Measurements from ENCODE around the gene B4GALNT3.

B4GALNT3 gene

DNA sequence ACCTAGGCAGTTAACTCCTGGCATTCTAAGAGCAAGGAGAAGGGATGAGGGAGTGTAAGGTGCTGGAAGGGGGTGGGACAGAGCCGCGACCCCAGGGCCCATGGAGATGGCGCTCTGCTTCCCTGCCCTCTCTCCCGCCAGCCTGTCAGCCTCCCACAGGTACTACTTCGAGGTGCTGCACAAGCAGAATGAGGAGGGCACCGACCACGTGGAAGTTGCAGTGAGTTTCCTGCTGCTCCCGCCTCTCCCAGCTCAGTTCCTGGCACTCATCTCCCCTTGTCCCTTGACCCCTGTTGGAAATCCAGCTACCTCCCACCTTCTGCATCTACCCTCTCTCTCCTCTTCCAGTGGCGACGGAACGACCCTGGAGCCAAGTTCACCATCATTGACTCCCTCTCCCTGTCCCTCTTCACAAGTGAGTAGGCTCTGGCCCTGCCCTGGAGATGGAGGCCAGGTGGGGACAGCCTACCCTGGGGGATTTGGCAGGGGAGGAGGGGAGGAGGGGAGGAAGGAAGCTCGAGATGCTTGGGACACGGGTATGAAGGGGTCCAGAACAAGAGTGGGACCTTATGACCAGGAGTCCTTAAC lies 88.2 kb downstream of the B4GALNT3 start:
- no peaks in the 10 kb centered on the region; the same call in 1 of the 2 replicates for H3K27me3 ChIP-seq (ENCODE audit: control insufficient read depth, insufficient read depth, low read length)
- peaks cover 13% of the 10 kb centered on the region for H3K36me3 ChIP-seq (ENCODE audit: control insufficient read depth, insufficient read depth, low read length)
- no peak overlapping the region for H3K9ac ChIP-seq (ENCODE audit: low read depth, low read length)
- no peaks in the 10 kb centered on the region for H3K4me1 ChIP-seq (ENCODE audit: control insufficient read depth, insufficient read depth, low read length)
- no peaks in the 10 kb centered on the region for H3K9me3 ChIP-seq (ENCODE audit: control insufficient read depth, insufficient read depth, low read length)
- H3K4me3 ChIP-seq (ENCODE audit: low read depth, low read length), result no peak overlapping the region
- H3K27ac ChIP-seq (ENCODE audit: low read depth, low read length), result no peak overlapping the region

DNA sequence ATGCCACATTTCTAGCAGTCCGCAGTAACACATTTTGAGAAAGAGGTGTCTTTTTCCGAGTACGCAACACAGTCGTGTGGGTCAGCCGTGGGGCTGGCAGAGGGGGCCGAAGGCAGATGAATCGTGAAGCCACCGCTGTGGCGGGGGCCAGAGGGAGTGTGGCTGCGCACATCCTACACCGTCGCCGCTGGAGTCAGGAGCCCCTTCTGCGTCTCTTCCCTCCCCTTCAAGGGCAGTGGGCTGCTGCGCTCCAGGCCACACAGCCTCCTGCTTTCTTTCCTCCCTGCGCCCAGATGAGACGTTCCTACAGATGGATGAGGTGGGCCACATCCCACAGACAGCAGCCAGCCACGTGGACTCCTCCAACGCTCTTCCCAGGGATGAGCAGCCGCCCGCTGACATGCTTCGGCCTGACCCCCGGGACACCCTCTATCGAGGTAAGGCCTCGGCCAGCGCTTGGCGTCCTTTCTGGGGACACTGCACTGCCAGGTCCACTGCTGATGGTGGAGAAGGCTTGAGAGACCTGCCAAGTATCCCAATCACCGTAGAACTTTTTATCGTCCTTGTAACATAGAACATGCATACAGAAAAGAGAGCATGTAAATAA lies 89.8 kb downstream of the B4GALNT3 start:
- Histone ChIP-seq H3K4me1 (ENCODE audit: control insufficient read depth, insufficient read depth, low read length) (no peaks in the 10 kb centered on the region), H3K4me3 (ENCODE audit: low read depth, low read length) (no peak overlapping the region), H3K36me3 (ENCODE audit: control insufficient read depth, insufficient read depth, low read length) (peaks cover 13% of the 10 kb centered on the region), H3K27ac (ENCODE audit: low read depth, low read length) (no peak overlapping the region), H3K9me3 (ENCODE audit: control insufficient read depth, insufficient read depth, low read length) (no peaks in the 10 kb centered on the region), H3K27me3 (ENCODE audit: control insufficient read depth, insufficient read depth, low read length) (no peaks in the 10 kb centered on the region; the same call in 1 of the 2 replicates), H3K9ac (ENCODE audit: low read depth, low read length) (no peak overlapping the region)

GRCh38 chr12:550473-551260 lies 90.9 kb downstream of the B4GALNT3 start:
- Histone ChIP-seq H3K9me3 (ENCODE audit: control insufficient read depth, insufficient read depth, low read length) (no peaks in the 10 kb centered on the region), H3K4me1 (ENCODE audit: control insufficient read depth, insufficient read depth, low read length) (no peaks in the 10 kb centered on the region), H3K9ac (ENCODE audit: low read depth, low read length) (no peak overlapping the region), H3K27me3 (ENCODE audit: control insufficient read depth, insufficient read depth, low read length) (no peaks in the 10 kb centered on the region; the same call in 1 of the 2 replicates), H3K4me3 (ENCODE audit: low read depth, low read length) (no peak overlapping the region), H3K36me3 (ENCODE audit: control insufficient read depth, insufficient read depth, low read length) (peaks cover 13% of the 10 kb centered on the region), H3K27ac (ENCODE audit: low read depth, low read length) (no peak overlapping the region)

GRCh38 chr12:552466-552865 lies 92.7 kb downstream of the B4GALNT3 start:
- H3K27me3 ChIP-seq (ENCODE audit: control insufficient read depth, insufficient read depth, low read length), result no peaks in the 10 kb centered on the region
- H3K36me3 ChIP-seq (ENCODE audit: control insufficient read depth, insufficient read depth, low read length), result peaks cover 13% of the 10 kb centered on the region

DNA sequence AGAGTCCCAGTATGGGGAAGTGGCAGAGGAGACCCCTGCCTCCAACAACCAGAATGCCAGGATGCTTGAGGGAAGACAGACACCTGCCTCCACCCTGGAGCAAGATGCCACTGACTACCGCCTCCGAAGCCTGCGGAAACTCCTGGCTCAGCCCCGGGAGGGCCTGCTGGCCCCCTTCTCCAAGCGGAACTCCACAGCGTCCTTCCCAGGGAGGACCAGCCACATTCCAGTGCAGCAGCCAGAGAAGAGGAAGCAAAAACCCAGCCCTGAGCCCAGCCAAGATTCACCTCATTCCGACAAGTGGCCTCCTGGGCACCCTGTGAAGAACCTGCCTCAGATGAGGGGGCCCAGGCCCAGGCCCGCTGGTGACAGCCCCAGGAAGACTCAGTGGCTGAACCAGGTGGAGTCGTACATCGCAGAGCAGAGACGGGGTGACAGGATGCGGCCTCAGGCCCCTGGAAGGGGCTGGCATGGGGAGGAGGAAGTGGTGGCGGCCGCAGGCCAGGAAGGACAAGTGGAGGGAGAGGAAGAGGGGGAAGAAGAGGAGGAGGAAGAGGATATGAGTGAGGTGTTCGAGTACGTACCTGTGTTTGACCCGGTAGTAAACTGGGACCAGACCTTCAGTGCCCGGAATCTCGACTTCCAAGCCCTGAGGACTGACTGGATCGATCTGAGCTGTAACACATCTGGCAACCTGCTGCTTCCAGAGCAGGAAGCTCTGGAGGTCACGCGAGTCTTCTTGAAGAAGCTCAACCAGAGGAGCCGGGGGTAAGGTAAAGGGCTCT lies 93.7 kb downstream of the B4GALNT3 start:
- no peaks in the 10 kb centered on the region for H3K4me1 ChIP-seq (ENCODE audit: control insufficient read depth, insufficient read depth, low read length)
- no peak overlapping the region for H3K27ac ChIP-seq (ENCODE audit: low read depth, low read length)
- no peaks in the 10 kb centered on the region for H3K9me3 ChIP-seq (ENCODE audit: control insufficient read depth, insufficient read depth, low read length)
- no peak overlapping the region for H3K4me3 ChIP-seq (ENCODE audit: low read depth, low read length)
- no peak overlapping the region for H3K9ac ChIP-seq (ENCODE audit: low read depth, low read length)
- no peaks in the 10 kb centered on the region for H3K27me3 ChIP-seq (ENCODE audit: control insufficient read depth, insufficient read depth, low read length)
- H3K36me3 ChIP-seq (ENCODE audit: control insufficient read depth, insufficient read depth, low read length), result peaks cover 13% of the 10 kb centered on the region

More at GRCh38 chr12:552466-552865, 92.7 kb downstream of the B4GALNT3 start:
- no peaks in the 10 kb centered on the region for H3K4me1 ChIP-seq (ENCODE audit: control insufficient read depth, insufficient read depth, low read length)
- H3K27ac ChIP-seq (ENCODE audit: low read depth, low read length), result no peak overlapping the region
- H3K9ac ChIP-seq (ENCODE audit: low read depth, low read length), result no peak overlapping the region
- H3K4me3 ChIP-seq (ENCODE audit: low read depth, low read length), result no peak overlapping the region
- no peaks in the 10 kb centered on the region for H3K9me3 ChIP-seq (ENCODE audit: control insufficient read depth, insufficient read depth, low read length)

- Histone ChIP-seq H3K9me3 (ENCODE audit: control insufficient read depth, insufficient read depth, low read length) (no peaks in the 10 kb centered on the region), H3K27ac (ENCODE audit: low read depth, low read length) (no peak overlapping the region), H3K9ac (ENCODE audit: low read depth, low read length) (no peak overlapping the region), H3K36me3 (ENCODE audit: control insufficient read depth, insufficient read depth, low read length) (peaks cover 13% of the 10 kb centered on the region), H3K4me1 (ENCODE audit: control insufficient read depth, insufficient read depth, low read length) (no peaks in the 10 kb centered on the region), H3K4me3 (ENCODE audit: low read depth, low read length) (no peak overlapping the region), H3K27me3 (ENCODE audit: control insufficient read depth, insufficient read depth, low read length) (no peaks in the 10 kb centered on the region)
Observed at GRCh38 chr12:554001-554285, 94.2 kb downstream of the B4GALNT3 start.

GRCh38 chr12:556498-556897 lies 96.8 kb downstream of the B4GALNT3 start:
- Histone ChIP-seq H3K27ac (ENCODE audit: low read depth, low read length) (no peak overlapping the region), H3K4me3 (ENCODE audit: low read depth, low read length) (no peak overlapping the region), H3K36me3 (ENCODE audit: control insufficient read depth, insufficient read depth, low read length) (peaks cover 6% of the 10 kb centered on the region), H3K9ac (ENCODE audit: low read depth, low read length) (no peak overlapping the region), H3K9me3 (ENCODE audit: control insufficient read depth, insufficient read depth, low read length) (no peaks in the 10 kb centered on the region), H3K4me1 (ENCODE audit: control insufficient read depth, insufficient read depth, low read length) (no peaks in the 10 kb centered on the region), H3K27me3 (ENCODE audit: control insufficient read depth, insufficient read depth, low read length) (no peaks in the 10 kb centered on the region)

- no peak overlapping the region for H3K27ac ChIP-seq (ENCODE audit: low read depth, low read length)
- no peak overlapping the region for H3K9ac ChIP-seq (ENCODE audit: low read depth, low read length)
- no peaks in the 10 kb centered on the region for H3K36me3 ChIP-seq (ENCODE audit: control insufficient read depth, insufficient read depth, low read length)
- H3K9me3 ChIP-seq (ENCODE audit: control insufficient read depth, insufficient read depth, low read length), result no peaks in the 10 kb centered on the region
- no peaks in the 10 kb centered on the region for H3K4me1 ChIP-seq (ENCODE audit: control insufficient read depth, insufficient read depth, low read length)
- no peaks in the 10 kb centered on the region for H3K27me3 ChIP-seq (ENCODE audit: control insufficient read depth, insufficient read depth, low read length)
- H3K4me3 ChIP-seq (ENCODE audit: low read depth, low read length), result no peak overlapping the region
Observed at GRCh38 chr12:558580-558979, 98.8 kb downstream of the B4GALNT3 start.

GRCh38 chr12:559208-559905 lies 99.6 kb downstream of the B4GALNT3 start:
- Histone ChIP-seq H3K27ac (ENCODE audit: low read depth, low read length) (no peak overlapping the region), H3K4me1 (ENCODE audit: control insufficient read depth, insufficient read depth, low read length) (no peaks in the 10 kb centered on the region), H3K9me3 (ENCODE audit: control insufficient read depth, insufficient read depth, low read length) (no peaks in the 10 kb centered on the region), H3K36me3 (ENCODE audit: control insufficient read depth, insufficient read depth, low read length) (no peaks in the 10 kb centered on the region), H3K9ac (ENCODE audit: low read depth, low read length) (no peak overlapping the region), H3K27me3 (ENCODE audit: control insufficient read depth, insufficient read depth, low read length) (no peaks in the 10 kb centered on the region), H3K4me3 (ENCODE audit: low read depth, low read length) (no peak overlapping the region)

GRCh38 chr12:559906-560455 lies 100.2 kb downstream of the B4GALNT3 start:
- H3K27me3 ChIP-seq (ENCODE audit: control insufficient read depth, insufficient read depth, low read length), result no peaks in the 10 kb centered on the region
- H3K4me1 ChIP-seq (ENCODE audit: control insufficient read depth, insufficient read depth, low read length), result no peaks in the 10 kb centered on the region
- H3K27ac ChIP-seq (ENCODE audit: low read depth, low read length), result no peak overlapping the region
- H3K4me3 ChIP-seq (ENCODE audit: low read depth, low read length), result no peak overlapping the region
- H3K9ac ChIP-seq (ENCODE audit: low read depth, low read length), result no peak overlapping the region
- no peaks in the 10 kb centered on the region for H3K9me3 ChIP-seq (ENCODE audit: control insufficient read depth, insufficient read depth, low read length)
- H3K36me3 ChIP-seq (ENCODE audit: control insufficient read depth, insufficient read depth, low read length), result no peaks in the 10 kb centered on the region
